HepG2 (cell line): ENCODE data around the gene JAGN1. TPM values are rescaled to one million over a fixed set of nuclear protein-coding genes. Genes with fewer than 3 reads are reported as not detected.

ENCODE experiments used
- ASH2L ChIP-seq: fragments of 300-600, 200-600 bp; sonication (generic); IDR thresholded peaks from 2 replicates; pipeline ENCODE4 v1.7.0; 2017; ENCODE audit warnings: low read depth, mild to moderate bottlenecking, moderate library complexity, mixed read lengths, low read length; ENCODE audit not compliant: insufficient read length
- CBX1 ChIP-seq: IDR thresholded peaks from one replicate; pipeline ENCODE4 v1.6.1; 2016; ENCODE audit warnings: antibody characterized with exemption, low read depth
- CEBPG ChIP-seq: IDR thresholded peaks from 2 replicates; pipeline ENCODE4 v1.6.1; 2016
- CHCHD3 ChIP-seq: sonication (generic); formaldehyde crosslinking; IDR thresholded peaks from 2 replicates; pipeline ENCODE4 v1.8.0; 2022; ENCODE audit warnings: mild to moderate bottlenecking, missing genetic modification reagents, moderate library complexity
- FOSL2 ChIP-seq: sonication (generic); formaldehyde crosslinking; IDR thresholded peaks from 2 replicates; pipeline ENCODE4 v1.4.0; 2020; ENCODE audit warnings: missing genetic modification reagents
- GATAD1 ChIP-seq: IDR thresholded peaks from 2 replicates; pipeline ENCODE4 v1.6.1; 2016; ENCODE audit warnings: missing genetic modification reagents, missing compliant biosample characterization
- MEIS1 ChIP-seq: sonication (generic); formaldehyde crosslinking; IDR thresholded peaks from 2 replicates; pipeline ENCODE4 v1.9.0; 2021; ENCODE audit warnings: mild to moderate bottlenecking, missing genetic modification reagents, moderate library complexity, borderline replicate concordance
- PHF21A ChIP-seq: sonication (generic); formaldehyde crosslinking; IDR thresholded peaks from 2 replicates; pipeline ENCODE4 v1.5.0; 2020; ENCODE audit warnings: mild to moderate bottlenecking, missing genetic modification reagents
- PHF5A ChIP-seq: IDR thresholded peaks from one replicate; pipeline ENCODE4 v1.6.1; 2018; ENCODE audit warnings: low read depth, missing genetic modification reagents; ENCODE audit not compliant: unreplicated experiment
- POLR2G ChIP-seq: fragments of 200-400 bp; formaldehyde crosslinking; IDR thresholded peaks from 2 replicates; pipeline ENCODE4 v1.6.1; 2018; ENCODE audit warnings: mild to moderate bottlenecking, low read depth, low read length, moderate library complexity
- SP5 ChIP-seq: IDR thresholded peaks from 2 replicates; pipeline ENCODE4 v1.6.1; 2016; ENCODE audit warnings: low read depth, borderline replicate concordance
- SPEN ChIP-seq: sonication (generic); formaldehyde crosslinking; IDR thresholded peaks from 2 replicates; pipeline ENCODE4 v1.5.1; 2020; ENCODE audit warnings: low read depth, mild to moderate bottlenecking, missing genetic modification reagents
- SYNCRIP ChIP-seq: fragments of 200-400 bp; formaldehyde crosslinking; IDR thresholded peaks from 2 replicates; pipeline ENCODE4 v1.6.1; 2018; ENCODE audit warnings: mild to moderate bottlenecking, low read depth, low read length; ENCODE audit not compliant: insufficient read depth
- ZFY ChIP-seq: sonication (generic); formaldehyde crosslinking; IDR thresholded peaks from 2 replicates; pipeline ENCODE4 v1.4.0; 2020; ENCODE audit warnings: missing genetic modification reagents
- ZNF331 ChIP-seq: sonication (generic); formaldehyde crosslinking; IDR thresholded peaks from 2 replicates; pipeline ENCODE4 v1.4.0; 2020; ENCODE audit warnings: missing genetic modification reagents
- polyA plus RNA-seq, 8 experiments: library from polyadenylated mRNA; depleted of rRNA in 3 of 8; stranded (reverse) in 7 of 8; unstranded in 1 of 8; fragments of >200 nt; fragmentation: Illumina TruSeq in 4 of 8; extraction: Trizol in 4 of 8; gene quantifications; 2 replicates each; pipeline versions ENCODE4 v1.2.1 to v1.2.3, GENCODE V29; 2011 to 2016; ENCODE audit warnings: low read depth in 4 of 8, missing spikeins in 1 of 8, mixed read lengths in 1 of 8; ENCODE audit not compliant: insufficient read depth in 1 of 8
- total RNA-seq, 5 experiments: library from RNA; depleted of rRNA; stranded (reverse); fragments of >200 nt; fragmentation: Illumina TruSeq; extraction: Trizol; gene quantifications; 2 replicates each; pipeline ENCODE4 v1.2.3, GENCODE V29; 2016; ENCODE audit warnings: low read depth in 1 of 5
- TF ChIP-seq, protein P1 (sequence below): sonication (generic); formaldehyde crosslinking; conservative IDR thresholded peaks from 2 replicates; pipeline ENCODE4 v1.8.0; 2022; ENCODE audit warnings: missing genetic modification reagents
- TF ChIP-seq, protein P2 (sequence below): sonication (generic); formaldehyde crosslinking; IDR thresholded peaks from 2 replicates; pipeline ENCODE4 v1.8.1; 2023; ENCODE audit warnings: mild to moderate bottlenecking, moderate library complexity, missing genetic modification reagents
- TF ChIP-seq, protein P3 (sequence below): sonication (generic); formaldehyde crosslinking; IDR thresholded peaks from 2 replicates; pipeline ENCODE4 v1.4.0; 2020; ENCODE audit warnings: missing genetic modification reagents, borderline replicate concordance
- TF ChIP-seq, protein P4 (sequence below): IDR thresholded peaks from 2 replicates; pipeline ENCODE4 v1.6.1; 2016; ENCODE audit warnings: missing compliant biosample characterization, missing genetic modification reagents, borderline replicate concordance
- TF ChIP-seq, protein P5 (sequence below): sonication (generic); formaldehyde crosslinking; IDR thresholded peaks from 2 replicates; pipeline ENCODE4 v1.4.0; 2020; ENCODE audit warnings: missing genetic modification reagents

Gene JAGN1
- total and polyA plus RNA-seq, 2 of the 13 experiments (the other 11 are each of a cell fraction or from before 2014, with no cell fraction given), result 49.9 to 50.9 TPM

DNA sequence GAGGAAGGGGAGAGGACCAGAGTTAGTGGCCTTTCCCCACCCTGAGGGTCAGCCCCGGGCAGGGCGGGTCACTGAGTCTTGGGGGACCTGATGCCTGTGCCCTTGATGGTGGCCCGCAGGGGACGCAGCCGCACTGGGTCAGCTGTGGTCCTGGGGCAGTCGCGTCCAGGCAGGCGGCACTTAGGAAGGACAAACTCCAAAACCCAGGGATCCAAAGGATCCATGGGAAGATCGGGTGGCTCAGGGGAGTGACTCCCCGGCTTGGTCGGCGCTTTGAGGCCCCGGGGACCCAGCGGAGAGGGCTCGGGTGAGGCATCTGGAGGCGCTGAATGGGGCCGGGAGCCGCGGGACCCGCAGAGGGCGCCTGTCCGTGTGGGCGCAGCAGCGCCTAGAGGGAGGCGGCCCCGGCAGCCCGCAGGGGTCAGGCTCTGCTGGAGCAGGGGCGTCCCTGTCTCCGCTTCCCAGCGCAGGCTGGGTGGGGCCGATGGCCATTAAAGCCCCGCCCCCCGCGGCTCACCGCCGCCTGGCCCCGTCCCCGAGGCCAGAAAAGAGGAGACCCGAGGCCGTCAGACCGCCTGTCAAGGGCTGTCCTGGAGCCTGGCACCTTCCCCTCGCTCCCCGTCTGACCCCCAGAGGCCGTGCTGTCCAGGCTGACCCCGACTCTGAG is 27.9 kb upstream of the JAGN1 start (continued):
- TF ChIP-seq CHCHD3 (CRISPR knock-in tag) (no peak), CEBPG (CRISPR knock-in tag) (peak; percentile 44; the same call in 1 of the 2 replicates), ZNF331 (CRISPR knock-in tag) (peak; percentile 70), GATAD1 (CRISPR knock-in tag) (0 out of 2 replicates have a peak, but pooled peaks have one; percentile 40), SYNCRIP (no peak), ASH2L (peak; percentile 23), FOSL2 (peak; percentile 37; the same call in 1 of the 2 replicates), ZFY (CRISPR knock-in tag) (peak; percentile 42; the same call in 1 of the 2 replicates), SPEN (CRISPR knock-in tag) (peak; percentile 68), SP5 (CRISPR knock-in tag) (peak; percentile 68), POLR2G (peak; percentile 66), MEIS1 (CRISPR knock-in tag) (peak; percentile 78; the same call in 1 of the 2 replicates), PHF5A (CRISPR knock-in tag) (no peak), PHF21A (CRISPR knock-in tag) (peak; percentile 79), CBX1 (no peak)
- TF ChIP-seq, protein P1, sequence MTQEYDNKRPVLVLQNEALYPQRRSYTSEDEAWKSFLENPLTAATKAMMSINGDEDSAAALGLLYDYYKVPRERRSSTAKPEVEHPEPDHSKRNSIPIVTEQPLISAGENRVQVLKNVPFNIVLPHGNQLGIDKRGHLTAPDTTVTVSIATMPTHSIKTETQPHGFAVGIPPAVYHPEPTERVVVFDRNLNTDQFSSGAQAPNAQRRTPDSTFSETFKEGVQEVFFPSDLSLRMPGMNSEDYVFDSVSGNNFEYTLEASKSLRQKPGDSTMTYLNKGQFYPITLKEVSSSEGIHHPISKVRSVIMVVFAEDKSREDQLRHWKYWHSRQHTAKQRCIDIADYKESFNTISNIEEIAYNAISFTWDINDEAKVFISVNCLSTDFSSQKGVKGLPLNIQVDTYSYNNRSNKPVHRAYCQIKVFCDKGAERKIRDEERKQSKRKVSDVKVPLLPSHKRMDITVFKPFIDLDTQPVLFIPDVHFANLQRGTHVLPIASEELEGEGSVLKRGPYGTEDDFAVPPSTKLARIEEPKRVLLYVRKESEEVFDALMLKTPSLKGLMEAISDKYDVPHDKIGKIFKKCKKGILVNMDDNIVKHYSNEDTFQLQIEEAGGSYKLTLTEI (CRISPR knock-in tag), result no peak
- TF ChIP-seq, protein P2, sequence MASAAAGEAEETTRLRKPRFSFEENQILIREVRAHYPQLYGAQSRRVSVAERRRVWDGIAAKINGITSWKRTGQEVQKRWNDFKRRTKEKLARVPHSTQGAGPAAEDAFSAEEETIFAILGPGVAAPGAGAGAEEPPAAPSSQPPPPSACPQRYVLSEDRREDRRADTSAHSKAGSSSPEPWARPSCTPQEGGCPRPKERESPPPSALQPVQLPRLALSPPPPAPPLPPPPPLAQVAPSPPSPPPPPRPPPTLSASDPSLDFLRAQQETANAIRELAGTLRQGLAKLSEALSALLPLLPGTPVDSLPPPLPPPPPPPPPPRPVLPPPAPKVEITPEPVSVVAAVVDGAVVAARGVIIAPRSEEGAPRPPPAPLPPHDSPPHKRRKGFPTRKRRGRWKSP (CRISPR knock-in tag), result peak; percentile 46; the same call in 1 of the 2 replicates
- TF ChIP-seq, protein P3, sequence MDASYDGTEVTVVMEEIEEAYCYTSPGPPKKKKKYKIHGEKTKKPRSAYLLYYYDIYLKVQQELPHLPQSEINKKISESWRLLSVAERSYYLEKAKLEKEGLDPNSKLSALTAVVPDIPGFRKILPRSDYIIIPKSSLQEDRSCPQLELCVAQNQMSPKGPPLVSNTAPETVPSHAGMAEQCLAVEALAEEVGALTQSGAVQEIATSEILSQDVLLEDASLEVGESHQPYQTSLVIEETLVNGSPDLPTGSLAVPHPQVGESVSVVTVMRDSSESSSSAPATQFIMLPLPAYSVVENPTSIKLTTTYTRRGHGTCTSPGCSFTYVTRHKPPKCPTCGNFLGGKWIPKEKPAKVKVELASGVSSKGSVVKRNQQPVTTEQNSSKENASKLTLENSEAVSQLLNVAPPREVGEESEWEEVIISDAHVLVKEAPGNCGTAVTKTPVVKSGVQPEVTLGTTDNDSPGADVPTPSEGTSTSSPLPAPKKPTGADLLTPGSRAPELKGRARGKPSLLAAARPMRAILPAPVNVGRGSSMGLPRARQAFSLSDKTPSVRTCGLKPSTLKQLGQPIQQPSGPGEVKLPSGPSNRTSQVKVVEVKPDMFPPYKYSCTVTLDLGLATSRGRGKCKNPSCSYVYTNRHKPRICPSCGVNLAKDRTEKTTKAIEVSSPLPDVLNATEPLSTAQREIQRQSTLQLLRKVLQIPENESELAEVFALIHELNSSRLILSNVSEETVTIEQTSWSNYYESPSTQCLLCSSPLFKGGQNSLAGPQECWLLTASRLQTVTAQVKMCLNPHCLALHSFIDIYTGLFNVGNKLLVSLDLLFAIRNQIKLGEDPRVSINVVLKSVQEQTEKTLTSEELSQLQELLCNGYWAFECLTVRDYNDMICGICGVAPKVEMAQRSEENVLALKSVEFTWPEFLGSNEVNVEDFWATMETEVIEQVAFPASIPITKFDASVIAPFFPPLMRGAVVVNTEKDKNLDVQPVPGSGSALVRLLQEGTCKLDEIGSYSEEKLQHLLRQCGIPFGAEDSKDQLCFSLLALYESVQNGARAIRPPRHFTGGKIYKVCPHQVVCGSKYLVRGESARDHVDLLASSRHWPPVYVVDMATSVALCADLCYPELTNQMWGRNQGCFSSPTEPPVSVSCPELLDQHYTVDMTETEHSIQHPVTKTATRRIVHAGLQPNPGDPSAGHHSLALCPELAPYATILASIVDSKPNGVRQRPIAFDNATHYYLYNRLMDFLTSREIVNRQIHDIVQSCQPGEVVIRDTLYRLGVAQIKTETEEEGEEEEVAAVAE (CRISPR knock-in tag), result 0 out of 2 replicates have a peak, but pooled peaks have one; percentile 68
- TF ChIP-seq, protein P4, sequence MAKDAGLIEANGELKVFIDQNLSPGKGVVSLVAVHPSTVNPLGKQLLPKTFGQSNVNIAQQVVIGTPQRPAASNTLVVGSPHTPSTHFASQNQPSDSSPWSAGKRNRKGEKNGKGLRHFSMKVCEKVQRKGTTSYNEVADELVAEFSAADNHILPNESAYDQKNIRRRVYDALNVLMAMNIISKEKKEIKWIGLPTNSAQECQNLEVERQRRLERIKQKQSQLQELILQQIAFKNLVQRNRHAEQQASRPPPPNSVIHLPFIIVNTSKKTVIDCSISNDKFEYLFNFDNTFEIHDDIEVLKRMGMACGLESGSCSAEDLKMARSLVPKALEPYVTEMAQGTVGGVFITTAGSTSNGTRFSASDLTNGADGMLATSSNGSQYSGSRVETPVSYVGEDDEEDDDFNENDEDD (CRISPR knock-in tag), result 0 out of 2 replicates have a peak, but pooled peaks have one; percentile 41
- TF ChIP-seq, protein P5, sequence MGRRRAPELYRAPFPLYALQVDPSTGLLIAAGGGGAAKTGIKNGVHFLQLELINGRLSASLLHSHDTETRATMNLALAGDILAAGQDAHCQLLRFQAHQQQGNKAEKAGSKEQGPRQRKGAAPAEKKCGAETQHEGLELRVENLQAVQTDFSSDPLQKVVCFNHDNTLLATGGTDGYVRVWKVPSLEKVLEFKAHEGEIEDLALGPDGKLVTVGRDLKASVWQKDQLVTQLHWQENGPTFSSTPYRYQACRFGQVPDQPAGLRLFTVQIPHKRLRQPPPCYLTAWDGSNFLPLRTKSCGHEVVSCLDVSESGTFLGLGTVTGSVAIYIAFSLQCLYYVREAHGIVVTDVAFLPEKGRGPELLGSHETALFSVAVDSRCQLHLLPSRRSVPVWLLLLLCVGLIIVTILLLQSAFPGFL (CRISPR knock-in tag), result no peak
